Caco-2 (cell line): ENCODE results near the gene CST5. TPM values are rescaled to one million over a fixed set of nuclear protein-coding genes. Genes with fewer than 3 reads are reported as not detected.

Experiments used
- BruUV-seq: library from RNA; stranded (reverse); fragments of 400-500 nt; replicated peaks from 2 replicates; lab custom pipeline; 2021; lab: Mats Ljungman, UMichigan
- CTCF ChIA-PET: fragments of 300-600 bp; sonication (Branson Sonifier 250); formaldehyde crosslinking; loops from one replicate; lab custom pipeline; 2022; ENCODE audit warnings: antibody characterized with exemption; lab: Charles Lee
- POLR2A ChIA-PET: fragments of 300-600 bp; sonication (Branson Sonifier 250); formaldehyde crosslinking; loops from one replicate; lab custom pipeline; 2022; ENCODE audit warnings: antibody characterized with exemption; lab: Charles Lee
- DNase-seq, 2 experiments: peaks; one replicate each; pipeline versions ENCODE4 v3.0.0 to v3.0.0-alpha.2; 2020 to 2022
- H3K27me3 ChIP-seq: replicated peaks from 2 replicates; pipeline ENCODE4 v1.6.0; 2011; ENCODE audit warnings: low read length; ENCODE audit not compliant: control insufficient read depth, insufficient read depth
- H3K36me3 ChIP-seq: 2 replicates; pipeline ENCODE4 v1.5.1; 2011; ENCODE audit warnings: low read length; ENCODE audit not compliant: control insufficient read depth, insufficient read depth
- H3K4me1 ChIP-seq: fragments of 250-450 bp; sonication (Bioruptor Pico); 2 replicates; pipeline ENCODE4 v1.5.1; 2020; ENCODE audit warnings: mild to moderate bottlenecking
- H3K4me3 ChIP-seq: 2 replicates; pipeline ENCODE4 v1.5.1; 2011; ENCODE audit warnings: low read depth, mild to moderate bottlenecking, control low read depth, low read length
- H3K9me3 ChIP-seq: fragments of 250-450 bp; sonication (Bioruptor Pico); 2 replicates; pipeline ENCODE4 v1.5.1; 2020; ENCODE audit warnings: mild to moderate bottlenecking, moderate library complexity
- H3K27ac Mint-ChIP-seq: one replicate; pipeline ENCODE4 v1.8.0; 2022; ENCODE audit warnings: mixed read lengths; ENCODE audit not compliant: unreplicated experiment
- H3K27me3 Mint-ChIP-seq: one replicate; pipeline ENCODE4 v1.8.0; 2022; ENCODE audit warnings: mixed read lengths; ENCODE audit not compliant: insufficient read depth, unreplicated experiment
- H3K36me3 Mint-ChIP-seq: one replicate; pipeline ENCODE4 v1.8.0; 2022; ENCODE audit warnings: mild to moderate bottlenecking, mixed read lengths; ENCODE audit not compliant: insufficient read depth, unreplicated experiment
- H3K4me1 Mint-ChIP-seq: one replicate; pipeline ENCODE4 v1.8.0; 2022; ENCODE audit warnings: low read depth, mixed read lengths; ENCODE audit not compliant: unreplicated experiment
- H3K4me3 Mint-ChIP-seq: one replicate; pipeline ENCODE4 v1.8.0; 2022; ENCODE audit warnings: mild to moderate bottlenecking, moderate library complexity, mixed read lengths; ENCODE audit not compliant: unreplicated experiment
- H3K9me3 Mint-ChIP-seq: one replicate; pipeline ENCODE4 v1.8.0; 2022; ENCODE audit warnings: mixed read lengths; ENCODE audit not compliant: unreplicated experiment
- intact Hi-C: fragments of 100-400 bp; cut with micrococcal nuclease; formaldehyde crosslinking; loops from one replicate; pipeline ENCODE4 v1.10.0; 2022; ENCODE audit not compliant: unreplicated experiment
- total RNA-seq: library from RNA; stranded (reverse); gene quantifications from 2 replicates; pipeline ENCODE4 v1.2.3, GENCODE V29; 2022
- TF ChIP-seq, protein P1 (sequence below), 2 experiments: fragments of 200-600 bp in 1 of 2; IDR thresholded peaks; 1 replicate in 1 of 2; 2 replicates in 1 of 2; pipeline versions ENCODE4 v1.5.1 to v1.8.0; 2011 to 2022; ENCODE audit warnings: antibody characterized with exemption in 1 of 2, control low read depth in 1 of 2, inconsistent platforms in 1 of 2, low read depth in 1 of 2, low read length in 1 of 2, mild to moderate bottlenecking in 1 of 2, moderate library complexity in 1 of 2; ENCODE audit not compliant: insufficient read depth in 1 of 2, severe bottlenecking in 1 of 2, unreplicated experiment in 1 of 2

Gene CST5
- total RNA-seq, 1 experiment from 2014 or later: not detected

GRCh38 chr20:23920408-23921325 is 41.1 kb upstream of the CST5 start:
- Histone ChIP-seq H3K4me3 (no peak overlapping the region), H3K4me1 (no peaks in the 10 kb centered on the region), H3K36me3 (no peaks in the 10 kb centered on the region), H3K27me3 (no peaks in the 10 kb centered on the region), H3K9me3 (no peaks in the 10 kb centered on the region)
- intact Hi-C loops: no loop called here
- Mint-ChIP-seq H3K4me1 (no peaks in the 10 kb centered on the region), H3K4me3 (no peak overlapping the region), H3K9me3 (no peaks in the 10 kb centered on the region), H3K36me3 (no peaks in the 10 kb centered on the region), H3K27ac (no peak overlapping the region), H3K27me3 (peaks cover 3% of the 10 kb centered on the region)
- no TSS peak for BruUV-seq
- TF ChIP-seq, protein P1, sequence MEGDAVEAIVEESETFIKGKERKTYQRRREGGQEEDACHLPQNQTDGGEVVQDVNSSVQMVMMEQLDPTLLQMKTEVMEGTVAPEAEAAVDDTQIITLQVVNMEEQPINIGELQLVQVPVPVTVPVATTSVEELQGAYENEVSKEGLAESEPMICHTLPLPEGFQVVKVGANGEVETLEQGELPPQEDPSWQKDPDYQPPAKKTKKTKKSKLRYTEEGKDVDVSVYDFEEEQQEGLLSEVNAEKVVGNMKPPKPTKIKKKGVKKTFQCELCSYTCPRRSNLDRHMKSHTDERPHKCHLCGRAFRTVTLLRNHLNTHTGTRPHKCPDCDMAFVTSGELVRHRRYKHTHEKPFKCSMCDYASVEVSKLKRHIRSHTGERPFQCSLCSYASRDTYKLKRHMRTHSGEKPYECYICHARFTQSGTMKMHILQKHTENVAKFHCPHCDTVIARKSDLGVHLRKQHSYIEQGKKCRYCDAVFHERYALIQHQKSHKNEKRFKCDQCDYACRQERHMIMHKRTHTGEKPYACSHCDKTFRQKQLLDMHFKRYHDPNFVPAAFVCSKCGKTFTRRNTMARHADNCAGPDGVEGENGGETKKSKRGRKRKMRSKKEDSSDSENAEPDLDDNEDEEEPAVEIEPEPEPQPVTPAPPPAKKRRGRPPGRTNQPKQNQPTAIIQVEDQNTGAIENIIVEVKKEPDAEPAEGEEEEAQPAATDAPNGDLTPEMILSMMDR (IDR thresholded peaks at IDR 0.05; ENCODE audit: insufficient read depth in 1 of 2, low read depth in 1 of 2, low read length in 1 of 2, severe bottlenecking in 1 of 2, unreplicated experiment in 1 of 2): no peak
- no peak for DNase-seq
- ChIA-PET CTCF (no interaction called here), POLR2A (no interaction called here)

DNA sequence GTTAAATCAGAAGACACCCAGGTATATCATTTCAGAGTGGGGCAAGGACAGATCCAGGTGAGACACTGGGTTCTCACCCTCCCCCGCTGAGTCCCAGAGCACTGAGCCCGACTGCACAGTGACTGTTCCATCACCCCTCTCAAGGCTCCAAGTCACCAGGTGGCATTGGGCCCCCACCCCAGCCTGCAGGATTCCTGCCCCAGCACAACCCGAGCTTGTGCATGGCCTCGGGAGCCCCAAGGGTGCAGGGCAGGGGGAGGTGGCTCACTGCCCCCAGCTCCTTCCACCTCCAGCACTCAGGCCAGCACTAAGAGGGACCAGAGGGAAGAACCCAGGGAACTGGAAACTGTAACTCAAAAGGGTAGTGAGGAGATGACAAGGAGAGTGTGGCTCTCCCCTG is 39.3 kb upstream of the CST5 start:
- H3K27me3 ChIP-seq: no peaks in the 10 kb centered on the region
- H3K9me3 ChIP-seq: no peaks in the 10 kb centered on the region
- no peak for DNase-seq
- ChIA-PET CTCF (no interaction called here), POLR2A (no interaction called here)
- peaks cover 3% of the 10 kb centered on the region for H3K27me3 Mint-ChIP-seq
- no peaks in the 10 kb centered on the region for H3K36me3 Mint-ChIP-seq
- no peaks in the 10 kb centered on the region for H3K4me1 ChIP-seq
- TF ChIP-seq, protein P1 (IDR thresholded peaks at IDR 0.05; ENCODE audit: insufficient read depth in 1 of 2, low read depth in 1 of 2, low read length in 1 of 2, severe bottlenecking in 1 of 2, unreplicated experiment in 1 of 2): no peak
- no peaks in the 10 kb centered on the region for H3K9me3 Mint-ChIP-seq
- no peaks in the 10 kb centered on the region for H3K4me1 Mint-ChIP-seq
- BruUV-seq: no TSS peak
- no peak overlapping the region for H3K4me3 ChIP-seq
- intact Hi-C loops: no loop called here
- H3K36me3 ChIP-seq: no peaks in the 10 kb centered on the region
- H3K4me3 Mint-ChIP-seq: no peak overlapping the region
- H3K27ac Mint-ChIP-seq: no peak overlapping the region

- BruUV-seq: no TSS peak
- ChIA-PET POLR2A (no interaction called here), CTCF (no interaction called here)
- Histone ChIP-seq H3K9me3 (no peaks in the 10 kb centered on the region), H3K27me3 (no peaks in the 10 kb centered on the region), H3K4me3 (no peak overlapping the region), H3K4me1 (no peaks in the 10 kb centered on the region), H3K36me3 (no peaks in the 10 kb centered on the region)
- H3K9me3 Mint-ChIP-seq: no peaks in the 10 kb centered on the region
- H3K27me3 Mint-ChIP-seq: peaks cover 3% of the 10 kb centered on the region
- no peak overlapping the region for H3K4me3 Mint-ChIP-seq
- intact Hi-C loops: no loop called here
- TF ChIP-seq, protein P1 (IDR thresholded peaks at IDR 0.05; ENCODE audit: insufficient read depth in 1 of 2, low read depth in 1 of 2, low read length in 1 of 2, severe bottlenecking in 1 of 2, unreplicated experiment in 1 of 2): no peak
- H3K27ac Mint-ChIP-seq: no peak overlapping the region
- H3K36me3 Mint-ChIP-seq: no peaks in the 10 kb centered on the region
- H3K4me1 Mint-ChIP-seq: no peaks in the 10 kb centered on the region
- no peak for DNase-seq
These were observed 38.7 kb upstream of the CST5 start for GRCh38 chr20:23918101-23918862.
